HG02642 (cell line): ENCODE data around the gene HDGF.

Source experiments
- ATAC-seq: cut with Tn5 transposase; IDR thresholded peaks from one replicate; pipeline ENCODE4 v1.9.1; 2021; ENCODE audit warnings: mild to moderate bottlenecking; ENCODE audit not compliant: unreplicated experiment, poor library complexity

The HDGF gene

DNA sequence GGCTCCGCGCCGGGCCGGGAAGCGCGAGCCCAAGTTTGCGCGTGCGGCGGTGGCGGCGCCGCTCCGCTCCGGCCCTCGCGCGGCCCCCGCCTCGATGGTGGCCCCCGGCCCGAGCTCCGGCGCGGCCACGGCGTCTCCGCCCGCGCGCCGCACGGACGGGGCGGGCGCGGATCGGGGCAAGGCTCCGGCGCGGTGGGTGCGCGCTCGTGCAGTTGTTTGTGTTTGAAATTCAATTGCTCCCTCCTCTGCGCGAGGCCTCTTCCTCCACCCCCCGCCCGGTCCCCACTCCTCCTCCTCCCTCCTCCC is at the start of gene HDGF:
HDGF (minus strand) TSS at position 225 of the 306 bp plus-strand sequence. CDS start 246 bp downstream, outside the sequence.
- ATAC-seq: peak; percentile 27

DNA sequence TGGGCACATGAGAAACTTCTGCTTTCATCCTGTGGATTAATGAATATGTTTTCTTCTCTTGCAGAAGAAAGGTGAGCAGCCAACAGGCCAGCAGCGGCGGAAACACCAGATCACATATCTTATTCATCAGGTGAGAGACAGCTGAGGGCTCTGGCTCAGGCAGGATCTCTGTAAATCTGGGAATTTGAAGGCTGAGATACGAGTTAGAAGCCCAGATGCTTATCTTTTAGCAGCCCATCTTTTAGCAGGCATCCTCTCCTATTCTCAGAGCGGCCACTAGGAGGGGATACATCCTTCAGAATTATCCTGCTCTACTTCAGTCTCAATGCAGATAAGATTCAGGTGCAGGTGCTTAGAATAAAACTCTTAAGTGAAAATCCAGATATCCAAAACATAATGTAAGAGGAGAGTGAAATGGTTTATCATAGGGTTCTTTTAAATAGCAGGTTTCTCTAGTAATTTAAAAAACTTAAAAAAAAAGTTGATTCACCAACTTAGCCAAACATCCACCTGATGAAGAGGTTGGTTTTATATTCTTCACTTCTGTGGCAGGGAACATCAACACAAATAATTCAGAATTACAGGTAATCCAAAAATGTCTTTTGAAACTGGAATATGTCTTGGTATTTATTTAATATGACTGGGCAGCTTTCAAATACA is 45.9 kb upstream of the HDGF start:
- ATAC-seq: no peak

DNA sequence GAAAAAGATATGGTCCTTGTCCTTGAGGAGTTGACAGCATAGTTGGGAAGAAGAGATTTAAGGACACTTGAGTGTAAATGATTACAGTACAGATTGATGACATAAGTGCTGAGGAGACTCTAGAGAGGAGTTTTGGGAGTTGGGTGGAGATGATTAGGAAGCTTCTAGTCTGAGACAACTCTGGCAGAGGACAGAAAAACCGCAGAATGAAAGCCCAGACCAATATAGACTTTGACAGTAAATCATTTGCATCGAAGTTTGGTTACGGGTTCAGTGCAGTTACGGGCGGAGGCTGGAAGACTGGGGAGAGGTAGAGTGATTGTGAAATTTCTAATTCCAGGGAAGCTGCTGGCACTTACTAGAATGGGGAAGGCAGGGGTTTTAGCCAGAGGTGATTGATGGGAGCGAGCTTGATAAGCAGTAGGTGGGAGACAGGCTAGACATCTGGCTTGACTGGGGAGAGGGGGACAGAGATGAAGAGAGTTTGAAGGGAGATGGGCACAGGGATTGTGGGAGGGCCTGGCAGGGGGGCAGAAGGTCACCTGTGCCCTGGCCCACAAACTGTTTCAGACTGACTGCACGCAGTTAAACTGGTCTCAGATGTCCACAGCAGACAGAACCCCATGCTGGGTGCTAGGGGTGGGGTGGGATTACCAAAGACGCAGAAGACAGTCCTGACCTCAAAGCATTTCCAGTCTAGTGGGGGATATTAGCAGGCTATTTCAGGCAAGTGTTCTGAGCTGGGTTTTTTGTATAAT is 45.0 kb upstream of the HDGF start:
- no peak for ATAC-seq

DNA sequence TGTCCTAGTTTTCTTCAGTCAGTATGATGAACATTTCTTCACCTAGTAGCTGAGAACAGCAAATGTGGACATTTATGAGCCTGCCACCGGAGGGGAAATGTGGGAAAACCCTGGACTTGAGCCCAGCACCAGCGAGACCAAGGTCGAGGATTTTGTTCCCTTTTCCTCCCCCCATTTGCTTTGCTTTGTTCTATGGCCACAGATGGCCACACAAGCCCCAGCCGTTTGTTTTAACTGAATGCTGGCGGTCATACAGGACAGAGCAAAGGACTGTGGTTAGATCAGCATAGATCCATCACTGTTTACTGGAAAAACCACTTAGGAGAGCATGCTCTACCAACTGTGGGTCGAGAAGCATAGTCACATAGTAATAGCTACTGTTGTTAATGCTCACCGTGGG is 44.3 kb upstream of the HDGF start:
- no peak for ATAC-seq

DNA sequence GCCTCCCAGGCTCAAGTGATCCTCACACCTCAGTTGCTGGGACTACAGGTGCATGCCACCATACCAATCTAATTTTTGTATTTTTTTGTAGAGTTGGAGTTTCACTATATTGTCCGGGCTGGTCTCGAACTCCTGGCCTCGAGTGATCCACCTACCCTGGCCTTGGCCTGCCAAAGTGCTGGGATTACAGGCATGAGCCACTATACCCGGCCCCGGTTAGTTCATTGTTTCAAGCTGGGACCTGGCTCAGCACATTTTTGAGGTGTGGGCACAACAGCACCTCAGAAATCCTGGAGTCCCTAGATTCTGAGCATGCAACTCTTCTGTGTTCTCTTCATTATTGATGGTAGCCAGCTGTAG is 43.9 kb upstream of the HDGF start:
- no peak for ATAC-seq

DNA sequence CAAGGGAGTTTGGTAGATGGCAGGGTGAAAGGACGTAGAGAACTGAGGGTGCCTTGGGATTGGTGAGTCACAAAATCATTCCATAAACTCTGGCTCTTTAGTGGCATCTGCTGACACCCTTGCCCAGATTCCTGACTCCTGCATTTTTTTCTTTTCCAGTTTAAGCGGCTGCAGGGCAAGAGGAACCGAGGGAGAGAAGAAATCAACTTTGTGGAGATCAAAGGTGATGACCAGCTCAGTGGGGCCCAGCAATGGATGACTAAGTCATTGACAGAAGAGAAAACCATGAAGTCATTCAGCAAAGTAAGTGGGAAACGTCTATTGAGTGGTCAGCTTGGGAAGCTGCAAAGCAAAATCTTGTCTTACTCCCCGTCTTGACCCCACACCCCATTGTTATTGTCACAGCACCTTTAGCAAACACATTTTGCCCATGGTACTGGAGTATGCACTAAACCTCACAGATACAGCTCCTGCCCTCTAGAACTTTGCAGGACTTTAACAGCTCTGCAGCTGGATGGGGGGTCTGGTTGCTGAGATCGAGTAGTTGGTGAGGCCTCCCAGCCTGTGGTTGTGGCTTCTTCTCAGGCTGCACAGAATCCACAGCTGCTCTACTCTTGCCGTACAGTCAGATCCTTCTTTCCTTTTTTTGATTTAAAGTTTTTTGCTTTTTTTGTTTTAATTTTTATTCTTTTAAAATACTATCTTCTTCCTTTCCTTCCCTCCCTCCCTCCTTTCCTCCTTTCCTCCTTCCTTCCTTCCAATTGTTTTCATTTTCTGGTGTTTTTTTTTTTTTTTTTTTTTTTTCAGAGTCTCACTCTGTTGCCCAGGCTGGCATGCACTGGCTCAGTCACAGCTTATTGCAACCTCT is 43.3 kb upstream of the HDGF start:
- no peak for ATAC-seq

DNA sequence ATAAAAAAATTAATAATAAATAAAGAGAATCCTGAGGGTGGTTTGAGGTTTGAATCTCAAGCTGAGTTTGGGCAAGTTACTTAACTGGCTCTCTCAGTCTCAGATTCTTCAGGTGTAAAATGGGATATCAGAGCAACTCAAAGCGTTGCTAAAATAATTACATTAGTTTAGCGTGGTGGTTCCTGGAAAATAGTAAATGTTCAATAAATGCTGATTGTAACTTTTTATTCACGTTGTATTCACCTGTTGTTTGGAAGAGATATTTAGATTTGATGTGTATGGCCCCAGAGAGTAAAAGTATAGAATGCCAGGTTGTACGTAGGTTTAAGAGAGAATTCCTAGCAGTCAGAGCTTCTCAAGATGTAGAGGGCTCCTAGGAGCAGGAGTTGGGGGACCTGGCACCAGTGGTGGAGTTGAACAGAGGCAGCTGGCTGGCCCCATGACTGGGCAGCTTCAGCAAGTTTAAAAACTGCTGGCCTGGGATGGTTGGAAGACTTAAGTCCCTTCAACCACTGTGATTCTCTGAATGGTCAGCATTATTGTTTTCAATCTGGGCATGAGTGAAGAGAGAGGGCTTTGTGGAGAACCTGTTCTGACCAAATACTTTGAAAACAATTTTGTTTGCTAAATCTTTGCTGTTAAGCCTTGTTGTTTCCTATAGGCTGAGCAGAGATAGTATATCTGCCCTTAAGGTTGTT is 38.3 kb upstream of the HDGF start:
- ATAC-seq: no peak

DNA sequence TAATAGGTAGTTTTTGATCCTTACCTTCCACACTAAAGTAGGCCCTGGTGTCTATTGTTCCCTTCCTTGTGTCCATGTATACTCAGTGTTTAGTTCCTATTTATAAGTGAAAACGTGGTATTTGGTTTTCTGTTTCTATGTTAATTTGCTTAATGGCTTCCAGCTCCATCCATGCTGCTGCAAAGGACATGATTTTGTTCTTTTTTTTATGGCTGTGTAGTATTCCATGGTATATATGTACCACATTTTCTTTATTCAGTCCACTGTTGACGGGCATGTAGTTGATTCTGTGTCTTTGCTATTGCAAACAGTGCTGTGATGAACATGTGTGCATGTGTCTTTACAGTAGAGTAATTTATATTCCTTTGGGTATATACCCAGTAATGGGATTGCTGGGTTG is 36.7 kb upstream of the HDGF start:
- no peak for ATAC-seq

DNA sequence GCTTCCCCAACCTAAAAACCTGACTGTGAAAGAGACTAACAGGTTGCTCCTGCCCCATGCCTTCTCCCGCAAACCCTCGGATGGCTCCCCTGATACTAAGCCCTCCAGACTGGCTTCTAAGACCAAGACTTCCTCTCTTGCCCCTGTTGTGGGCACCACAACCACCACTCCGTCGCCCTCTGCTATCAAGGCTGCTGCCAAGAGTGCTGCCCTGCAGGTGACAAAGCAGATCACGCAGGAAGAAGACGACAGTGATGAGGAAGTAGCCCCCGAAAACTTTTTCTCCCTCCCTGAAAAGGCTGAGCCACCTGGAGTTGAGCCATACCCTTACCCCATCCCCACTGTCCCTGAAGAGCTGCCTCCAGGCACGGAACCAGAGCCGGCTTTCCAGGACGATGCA is 35.2 kb upstream of the HDGF start:
- ATAC-seq: no peak

DNA sequence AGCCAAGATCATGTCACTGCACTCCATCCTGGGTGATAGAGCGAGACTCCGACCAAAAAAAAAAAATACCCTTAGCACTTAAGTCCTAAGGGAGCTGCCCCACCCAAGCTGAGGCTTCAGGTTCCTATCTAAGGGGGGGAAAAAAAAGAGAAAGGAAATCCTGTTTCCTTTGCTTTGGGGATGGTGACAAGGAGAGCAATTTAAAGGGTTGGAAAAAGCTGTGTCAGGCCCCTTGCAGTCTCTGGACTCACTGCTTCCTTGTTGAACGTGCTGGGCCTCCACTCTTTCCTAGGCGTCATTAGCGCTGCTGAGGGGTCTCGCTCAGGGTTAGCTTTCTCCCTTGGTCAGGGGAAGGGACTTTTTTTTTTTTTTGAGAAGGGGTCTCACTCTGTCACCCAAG is 34.0 kb upstream of the HDGF start:
- ATAC-seq: no peak

DNA sequence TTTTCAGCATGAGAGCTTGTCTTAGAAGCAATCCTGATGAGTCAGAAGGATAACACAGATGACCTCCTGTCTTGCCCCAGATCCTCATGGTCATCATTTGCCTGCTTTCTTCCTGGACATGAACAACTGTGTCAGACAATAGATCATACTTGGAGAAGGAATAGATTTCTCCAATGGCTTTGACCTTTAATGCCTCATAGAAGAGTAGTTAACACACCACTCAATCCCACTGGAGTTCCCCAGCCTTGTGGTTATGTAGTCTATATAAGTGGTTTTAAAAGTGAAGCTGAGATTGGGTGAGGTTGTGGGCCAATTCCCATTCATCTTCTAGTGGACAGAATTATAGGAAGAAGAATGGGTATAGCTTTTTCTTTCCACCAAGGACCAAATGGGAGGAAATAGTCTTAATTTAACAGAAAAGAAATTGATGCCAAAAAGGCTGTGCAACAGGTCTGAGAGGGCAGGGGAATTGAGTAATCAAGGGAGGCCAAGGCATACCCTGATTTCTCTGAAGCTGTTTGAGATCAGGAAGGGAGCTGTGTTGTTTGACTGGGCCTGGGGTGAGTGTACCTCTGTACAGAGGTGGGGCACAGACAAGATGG is 30.2 kb upstream of the HDGF start:
- ATAC-seq: no peak

DNA sequence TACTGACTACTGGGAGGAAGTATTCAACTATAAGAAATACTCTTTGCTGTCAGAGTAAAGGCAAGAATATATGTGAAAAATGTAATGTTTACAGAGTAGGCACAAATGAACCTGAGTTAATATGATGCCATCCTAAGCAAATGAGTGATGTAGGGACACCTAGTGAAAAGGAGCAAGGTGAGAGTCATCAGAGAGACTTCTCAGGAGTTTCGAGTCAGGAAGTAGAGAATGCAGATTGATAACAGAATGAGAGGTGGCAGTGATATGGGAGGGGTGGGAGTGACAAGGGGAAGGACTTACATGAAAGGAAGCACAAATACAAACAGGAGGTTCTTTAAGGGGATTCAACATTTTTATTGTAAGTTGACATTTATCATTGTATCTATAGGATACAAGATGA is 26.1 kb upstream of the HDGF start:
- ATAC-seq: no peak

DNA sequence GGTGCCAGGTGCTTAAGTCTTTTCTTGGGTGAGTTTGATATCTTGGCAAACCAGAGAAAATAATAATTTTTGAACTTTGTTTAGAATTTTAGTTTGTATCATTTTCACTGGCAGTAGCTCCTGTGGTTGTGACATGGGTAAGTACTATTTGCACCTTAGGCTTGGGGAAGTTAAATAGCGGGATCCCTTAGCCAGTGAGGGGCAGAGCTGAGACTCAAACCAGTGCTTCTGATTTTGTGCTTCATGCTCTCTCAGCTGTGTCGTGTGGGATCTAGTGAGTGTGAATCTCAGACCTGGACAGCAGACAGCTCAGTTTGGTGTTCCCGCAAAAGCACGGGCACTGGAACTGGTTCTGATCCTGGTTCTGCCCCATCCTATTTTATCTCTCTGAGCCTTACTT is 25.5 kb upstream of the HDGF start:
- no peak for ATAC-seq

DNA sequence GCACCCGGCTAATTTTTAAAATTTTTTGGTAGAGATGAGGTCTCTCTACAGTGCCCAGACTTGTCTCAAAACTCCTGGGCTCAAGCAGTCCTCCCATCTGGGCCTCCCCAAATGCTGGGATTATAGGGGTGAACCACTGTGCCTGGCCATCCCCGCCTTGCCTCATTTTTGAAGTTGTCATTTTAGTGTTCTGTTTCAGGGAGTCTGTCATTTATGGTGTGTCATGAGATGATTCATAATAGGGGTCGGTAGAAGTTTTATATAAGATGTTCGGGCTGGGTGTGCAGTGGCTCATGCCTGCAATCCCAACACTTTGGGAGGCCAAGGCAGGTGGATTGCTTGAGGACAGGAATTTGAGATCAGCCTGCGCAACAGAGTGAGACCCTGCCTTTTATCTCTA is 24.3 kb upstream of the HDGF start:
- no peak for ATAC-seq

DNA sequence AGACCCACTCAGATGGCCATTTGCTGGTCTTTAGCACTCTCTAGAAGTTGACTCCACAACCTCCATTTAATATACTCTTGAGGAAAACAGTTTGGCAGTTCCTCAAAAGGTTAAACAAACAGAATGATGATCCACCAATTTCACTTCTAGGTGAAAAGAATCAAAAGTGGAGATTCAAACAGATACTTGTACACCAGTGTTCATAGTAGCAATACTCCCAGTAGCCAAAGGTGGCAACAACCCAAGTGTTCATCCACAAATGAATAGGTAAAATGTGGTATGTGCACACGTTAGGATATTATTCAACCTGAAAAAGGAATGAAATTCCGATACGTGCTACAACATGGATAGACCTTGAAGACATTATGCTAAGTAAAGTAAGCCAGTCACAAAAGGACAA is 22.1 kb upstream of the HDGF start:
- no peak for ATAC-seq

DNA sequence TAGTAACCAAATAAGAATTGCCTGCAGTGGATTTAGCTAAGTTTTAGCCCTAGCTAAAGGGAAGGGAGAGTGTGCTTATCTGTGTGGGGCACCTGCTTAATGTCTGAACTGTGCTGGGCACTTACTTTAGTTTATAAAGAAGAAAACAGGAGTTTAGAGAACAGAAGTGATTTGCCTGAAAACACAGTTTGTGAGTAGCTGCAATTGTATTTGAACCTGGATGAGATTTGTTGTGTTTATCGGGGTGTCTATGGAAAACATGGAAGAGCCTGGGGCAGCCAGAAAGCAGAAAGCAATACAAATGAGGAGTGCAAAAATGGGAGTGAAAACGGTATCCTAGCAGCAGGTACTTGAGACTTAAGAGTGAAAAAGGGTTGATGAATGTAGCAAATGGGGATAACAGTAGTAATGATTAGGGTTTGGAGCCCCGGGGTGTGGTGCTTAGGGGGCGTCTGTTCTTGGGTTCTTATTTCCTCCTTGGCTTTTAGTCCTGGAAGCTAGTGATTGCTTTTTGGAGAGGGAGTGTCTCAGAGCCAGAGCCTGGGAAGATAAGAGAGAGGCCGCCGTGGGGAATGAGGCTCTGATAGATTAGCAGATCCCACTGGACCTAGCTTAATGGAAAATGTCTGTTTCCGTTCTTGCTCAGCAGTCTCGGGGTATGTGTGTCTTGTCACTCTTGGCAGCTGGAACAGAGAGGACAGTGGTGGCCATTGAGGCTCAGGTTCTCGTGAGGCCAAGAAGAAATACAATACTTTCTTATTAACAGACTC is 21.4 kb upstream of the HDGF start:
- ATAC-seq: no peak

DNA sequence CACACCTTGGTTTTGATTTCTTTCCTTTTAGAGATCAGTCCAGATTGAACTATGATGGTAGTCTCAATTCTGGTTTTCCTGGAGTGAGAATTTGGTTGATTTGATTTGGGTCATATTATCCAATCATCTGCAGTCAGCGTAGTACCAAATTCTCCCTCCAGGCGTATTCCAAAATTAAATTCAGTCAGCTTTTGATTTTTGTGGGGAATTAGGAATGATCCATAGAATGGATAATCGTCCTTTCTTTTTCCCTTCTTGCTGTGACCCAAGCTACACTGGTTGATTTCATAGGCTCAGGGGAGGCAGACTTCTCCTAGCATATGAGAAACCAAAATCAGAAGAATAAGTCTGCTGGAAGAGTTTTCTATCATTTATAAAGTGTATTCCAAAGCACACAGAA is 20.7 kb upstream of the HDGF start:
- no peak for ATAC-seq

DNA sequence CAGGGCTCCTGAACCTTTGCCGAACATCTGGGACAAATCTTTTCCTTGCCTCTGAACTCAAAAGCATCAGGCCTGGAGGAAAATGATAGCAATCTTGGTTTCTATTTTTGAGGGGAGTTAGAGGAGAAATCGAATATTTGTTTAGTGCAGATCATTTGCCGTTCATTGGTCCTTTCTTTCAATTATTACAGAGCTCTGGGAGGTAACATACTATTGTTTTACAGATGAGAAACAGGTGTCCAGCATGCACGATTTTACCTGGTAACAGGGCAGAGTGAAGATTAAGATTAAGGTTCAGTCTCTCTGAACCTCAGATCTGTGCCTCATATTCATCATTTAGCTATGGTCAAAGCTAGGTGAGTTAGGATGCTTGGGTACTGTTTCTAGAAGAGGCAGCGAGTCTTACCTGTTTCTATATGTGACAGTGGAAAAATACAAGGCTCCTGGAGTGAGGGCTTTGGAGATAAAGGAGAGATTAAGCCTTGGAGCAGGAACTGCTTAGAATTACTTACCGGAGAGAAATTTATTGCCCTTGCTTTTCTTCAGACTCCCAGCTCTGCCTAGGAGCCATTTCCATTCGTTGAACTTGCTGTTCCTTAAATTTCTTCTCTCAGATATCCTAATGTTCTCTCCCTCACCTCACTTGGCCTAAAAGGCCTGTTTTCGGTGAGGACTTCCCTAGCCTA is 17.3 kb upstream of the HDGF start:
- no peak for ATAC-seq
